GM21717 (cell line): ENCODE measurements around the gene SCGB3A1.

Source experiments
- ATAC-seq: cut with Tn5 transposase; IDR thresholded peaks from one replicate; pipeline ENCODE4 v1.9.1; 2021; ENCODE audit warnings: mild to moderate bottlenecking, moderate library complexity; ENCODE audit not compliant: unreplicated experiment

The SCGB3A1 gene

GRCh38 chr5:180625791-180626660 is 34.7 kb upstream of the SCGB3A1 start:
- ATAC-seq = no peak

DNA sequence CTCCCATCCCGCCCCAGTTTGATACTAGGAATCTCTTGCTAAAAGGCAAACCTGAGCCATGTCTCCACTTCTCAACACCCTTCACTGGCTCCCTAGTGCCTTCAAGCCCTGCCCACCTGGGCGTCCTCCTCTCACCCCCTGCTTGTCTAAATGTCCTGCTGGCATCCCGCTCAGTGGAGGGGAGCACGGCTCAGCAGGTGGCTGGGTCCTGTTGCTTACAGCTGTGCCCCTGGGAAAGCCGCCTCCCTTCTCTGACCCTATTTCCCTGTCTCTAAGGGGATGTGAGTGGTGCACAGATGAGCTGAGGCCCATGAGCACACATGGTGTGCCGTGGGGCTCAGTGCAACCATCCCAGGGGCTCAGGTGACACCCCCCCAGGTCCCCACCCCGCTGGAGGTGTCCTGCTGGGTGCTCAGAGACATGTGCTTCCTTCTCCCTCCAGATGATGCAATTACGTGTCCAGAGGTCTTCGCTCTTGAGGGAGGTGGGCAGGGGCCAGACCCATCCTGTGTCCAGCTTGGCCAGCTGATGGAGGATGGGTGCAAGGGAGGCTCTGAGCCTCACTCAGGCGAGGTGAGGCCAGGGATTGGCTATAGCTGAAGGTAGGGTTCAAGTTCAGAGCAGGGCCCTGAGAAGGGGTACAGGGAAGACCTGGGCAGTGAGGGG is 34.0 kb upstream of the SCGB3A1 start:
- no peak for ATAC-seq

GRCh38 chr5:180624587-180624986 is 33.3 kb upstream of the SCGB3A1 start:
- no peak for ATAC-seq

- ATAC-seq = no peak
Measured at GRCh38 chr5:180623844-180624243, 32.5 kb upstream of the SCGB3A1 start.

DNA sequence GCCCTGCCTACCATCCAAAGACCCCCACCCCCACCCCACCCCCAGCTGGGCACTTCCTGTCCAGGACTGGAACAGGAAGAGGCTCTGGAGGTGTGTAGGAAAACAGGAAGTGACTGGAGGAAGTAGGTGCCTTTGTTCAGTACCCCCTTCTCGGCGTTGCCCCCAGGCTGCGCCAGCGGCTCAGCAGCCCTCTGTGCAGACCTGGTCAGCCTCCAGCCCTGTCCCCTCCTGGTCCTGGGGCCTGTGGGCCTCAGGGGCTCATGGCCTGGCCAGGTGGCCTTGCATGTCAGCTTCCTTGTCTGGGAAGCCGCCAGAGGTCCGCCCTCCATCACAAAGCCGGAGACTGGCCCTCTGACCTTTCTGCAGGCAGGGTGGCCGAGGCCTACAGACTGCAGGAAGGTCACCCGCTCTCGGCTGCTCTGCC is 32.1 kb upstream of the SCGB3A1 start:
- no peak for ATAC-seq

GRCh38 chr5:180622910-180623309 is 31.6 kb upstream of the SCGB3A1 start:
- ATAC-seq = no peak

- ATAC-seq = no peak
Measured at GRCh38 chr5:180621311-180621710, 30.0 kb upstream of the SCGB3A1 start.

DNA sequence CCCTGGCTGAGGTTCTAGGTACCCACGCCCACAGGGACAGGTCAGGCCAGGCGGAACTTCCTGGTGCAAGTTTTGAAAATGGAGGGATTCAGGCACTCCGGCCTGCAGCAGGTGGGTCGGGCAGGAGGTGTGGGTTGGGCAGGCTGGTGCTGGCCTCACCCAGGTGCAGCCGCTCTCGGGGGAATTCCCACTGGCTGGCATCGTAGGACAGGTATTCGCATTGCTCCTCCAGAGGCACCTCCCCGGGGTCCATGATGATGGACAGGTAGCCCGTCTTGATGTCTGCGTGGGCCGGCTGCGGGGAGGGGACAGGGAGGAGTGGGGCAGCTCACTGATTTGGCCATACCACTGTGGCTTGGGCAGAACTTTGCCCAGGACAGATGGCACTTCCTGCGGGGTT is 28.7 kb upstream of the SCGB3A1 start:
- ATAC-seq = no peak

DNA sequence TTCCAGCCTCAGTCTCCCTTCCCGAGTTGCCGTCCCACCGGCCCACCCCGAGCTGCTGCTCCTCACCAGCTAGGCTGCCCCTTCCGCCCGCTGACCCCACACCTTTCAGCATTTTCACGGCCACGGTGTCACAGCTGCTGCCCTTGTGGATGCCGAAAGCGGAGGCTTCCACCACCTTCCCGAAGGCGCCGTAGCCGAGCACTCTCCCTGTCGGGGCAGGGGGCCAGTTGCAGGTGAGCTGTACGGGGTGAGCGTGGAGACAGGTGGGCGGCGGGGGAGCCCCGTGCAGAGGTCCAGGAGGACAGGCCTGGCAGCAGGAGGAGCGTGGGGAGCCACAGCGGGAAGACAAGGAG is 28.2 kb upstream of the SCGB3A1 start:
- ATAC-seq = no peak

DNA sequence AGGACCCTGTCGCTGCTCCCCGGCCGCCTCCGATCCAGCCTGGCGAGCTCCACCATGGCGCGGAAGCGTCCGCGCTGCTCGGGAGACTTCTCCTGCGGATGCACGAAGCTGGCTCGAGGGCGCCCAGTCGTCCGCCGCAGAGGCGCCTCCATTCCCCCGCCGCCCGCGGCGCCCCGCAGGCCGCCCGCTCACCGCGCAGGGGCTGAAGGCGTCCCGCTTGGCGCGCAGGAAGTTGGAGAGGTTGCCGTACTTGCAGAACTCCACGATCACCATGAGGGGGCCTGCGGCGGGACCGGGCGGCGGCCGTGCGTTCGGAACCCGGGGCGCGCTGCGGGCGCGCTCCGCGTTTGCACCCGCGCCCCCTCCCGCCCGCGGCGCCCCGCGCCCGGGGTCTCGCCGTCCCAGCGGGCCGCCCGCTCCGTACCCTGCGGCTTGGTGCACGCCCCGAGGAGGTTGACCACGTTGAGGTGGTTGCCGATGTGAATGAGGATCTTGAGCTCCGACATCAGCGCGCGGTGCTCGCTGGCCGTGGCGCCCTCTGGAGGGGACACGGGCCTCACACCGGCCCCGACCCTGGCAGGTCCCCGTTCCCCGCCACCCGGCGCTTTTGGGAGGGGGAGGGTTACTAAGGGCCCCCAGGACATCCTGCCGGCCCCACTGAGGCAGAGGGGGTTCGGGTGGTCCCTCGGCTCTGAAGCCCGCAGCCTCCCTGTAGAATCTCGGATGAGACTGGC is 27.7 kb upstream of the SCGB3A1 start:
- ATAC-seq = no peak

DNA sequence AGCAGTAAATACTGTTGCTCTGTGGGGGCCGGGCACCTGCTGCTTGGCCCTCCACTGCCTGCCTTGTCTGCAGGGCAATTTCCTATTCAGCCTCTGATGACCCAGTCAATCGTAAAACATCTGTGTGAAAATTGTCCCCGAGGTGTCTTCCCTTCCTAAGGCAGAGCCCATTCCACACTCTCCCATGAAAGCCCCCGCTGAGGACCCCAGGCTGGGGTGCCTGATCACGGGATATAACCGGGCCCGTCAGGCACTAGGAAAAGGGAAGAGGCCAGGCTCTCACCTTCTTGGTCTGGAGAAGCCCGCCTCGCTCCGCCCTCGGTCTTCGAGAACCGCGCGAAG is 27.2 kb upstream of the SCGB3A1 start:
- ATAC-seq = no peak

DNA sequence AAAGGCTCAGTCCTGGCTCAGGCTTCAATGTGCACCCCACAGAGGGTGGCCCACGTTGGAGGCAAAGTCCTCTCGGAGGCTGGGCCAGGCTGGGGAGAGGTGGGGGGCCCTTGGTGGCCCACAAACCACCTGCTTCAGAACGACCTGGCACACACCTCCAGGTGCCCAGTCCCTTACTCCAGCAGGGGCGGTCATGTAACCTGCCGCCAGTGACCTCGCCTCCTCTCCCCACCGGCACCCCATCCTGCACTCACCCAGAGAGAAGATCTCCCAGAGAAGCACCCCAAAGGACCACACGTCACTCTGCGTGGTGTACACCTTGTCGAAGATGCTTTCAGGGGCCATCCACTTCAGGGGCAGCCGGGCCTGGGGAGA is 22.5 kb upstream of the SCGB3A1 start:
- ATAC-seq = no peak

GRCh38 chr5:180613188-180613813 is 22.0 kb upstream of the SCGB3A1 start:
- ATAC-seq = no peak

- ATAC-seq = no peak
Measured at GRCh38 chr5:180612683-180613082, 21.4 kb upstream of the SCGB3A1 start.

DNA sequence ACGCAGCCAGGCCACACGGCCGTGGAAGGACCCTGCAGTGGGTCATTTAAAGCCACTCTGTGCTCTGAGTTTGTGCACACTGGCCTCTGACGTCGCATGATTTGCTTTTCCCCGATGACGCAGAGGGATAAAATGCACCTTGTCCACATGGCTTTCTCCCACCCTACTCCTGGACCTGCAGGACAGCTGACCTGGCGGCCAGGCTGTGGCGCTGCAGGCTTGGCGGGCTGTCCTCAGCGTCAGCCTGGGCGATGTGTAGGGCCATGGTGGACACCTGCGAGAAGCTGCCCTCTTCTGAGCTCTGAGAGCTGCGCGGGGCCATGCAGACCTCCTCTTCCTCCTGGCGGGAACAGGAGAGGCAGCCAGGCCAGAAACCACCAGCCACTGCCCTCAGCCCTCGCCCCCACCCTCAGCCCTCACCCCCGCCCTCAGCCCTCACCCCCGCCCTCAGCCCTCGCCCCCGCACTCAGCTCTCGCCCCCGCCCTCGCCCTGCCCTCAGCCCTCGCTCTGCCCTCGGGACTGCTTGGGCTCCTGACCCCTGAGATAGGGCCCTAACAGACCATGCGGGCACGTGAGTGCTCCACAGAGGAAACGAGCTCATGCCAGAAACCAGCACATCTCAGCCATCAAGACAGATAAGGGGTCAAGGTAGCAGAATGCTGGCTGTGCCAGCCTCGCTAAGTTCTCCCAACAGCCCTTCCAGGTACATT is 20.0 kb upstream of the SCGB3A1 start:
- ATAC-seq = no peak

DNA sequence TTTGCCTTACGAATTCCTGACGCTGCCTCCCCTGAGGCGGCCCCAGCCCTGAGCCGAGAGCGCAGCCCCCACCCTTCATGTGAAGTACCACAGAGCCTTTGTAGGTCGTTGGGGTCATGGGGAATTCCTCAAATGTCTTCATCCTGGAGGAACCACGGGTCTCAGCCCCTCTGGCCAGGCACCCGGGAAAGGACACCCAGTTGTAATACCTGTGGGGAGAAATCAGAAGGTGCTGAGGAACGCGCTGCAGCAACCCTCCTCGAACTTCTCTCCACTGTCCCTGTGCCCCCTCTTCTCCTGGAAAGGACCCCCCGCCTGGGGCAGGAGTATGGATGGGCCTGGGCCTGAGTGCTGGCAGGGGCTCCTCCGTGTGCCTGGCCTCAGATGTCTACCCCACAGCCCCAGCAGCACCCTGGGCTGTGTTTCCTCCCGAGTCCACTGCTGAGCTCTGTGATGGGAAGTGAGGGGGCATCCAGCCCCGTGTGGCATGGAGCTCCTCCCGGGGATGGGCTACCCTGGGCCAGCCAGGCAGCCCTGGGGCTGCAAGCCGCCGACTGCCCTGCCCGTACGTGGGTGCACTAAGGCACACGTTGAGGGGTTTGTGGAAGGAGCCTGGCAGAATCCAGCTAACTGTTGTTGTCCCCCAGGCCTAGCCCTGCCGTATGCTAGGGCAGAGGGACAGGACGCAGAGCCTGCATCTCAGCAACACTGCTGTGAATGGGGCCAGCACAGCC is 18.7 kb upstream of the SCGB3A1 start:
- no peak for ATAC-seq

GRCh38 chr5:180609386-180609785 is 18.1 kb upstream of the SCGB3A1 start:
- no peak for ATAC-seq

- ATAC-seq = no peak
Measured at GRCh38 chr5:180608572-180609310, 17.4 kb upstream of the SCGB3A1 start.

DNA sequence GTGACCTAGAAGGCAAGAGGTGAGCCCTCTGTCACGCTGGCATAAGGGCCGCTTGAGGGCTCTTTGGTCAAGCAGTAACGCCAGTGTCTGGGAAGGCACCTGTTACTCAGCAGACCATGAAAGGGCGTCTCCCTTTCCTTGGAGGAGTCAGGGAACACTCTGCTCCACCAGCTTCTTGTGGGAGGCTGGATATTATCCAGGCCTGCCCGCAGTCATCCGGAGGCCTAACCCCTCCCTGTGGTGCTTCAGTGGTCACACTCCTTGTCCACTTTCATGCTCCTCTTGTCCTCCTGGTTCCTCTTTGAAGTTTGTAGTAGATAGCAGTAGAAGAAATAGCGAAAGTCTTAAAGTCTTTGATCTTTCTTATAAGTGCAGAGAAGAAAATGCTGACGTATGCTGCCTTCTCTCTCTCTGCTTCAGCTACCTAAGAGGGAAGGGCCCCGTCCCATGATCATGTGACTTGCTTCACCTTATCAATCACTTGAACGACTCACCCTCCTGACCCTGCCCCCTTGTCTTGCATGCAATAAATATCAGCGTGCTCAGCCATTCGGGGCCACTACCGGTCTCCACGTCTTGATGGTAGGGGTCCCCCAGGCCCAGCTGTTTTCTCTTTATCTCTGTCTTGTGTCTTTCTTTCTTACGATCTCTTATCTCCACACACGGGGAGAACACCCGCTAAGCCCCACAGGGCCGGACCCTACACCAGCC is 16.7 kb upstream of the SCGB3A1 start:
- ATAC-seq = no peak
